Measurements from ENCODE around the gene HRAS.

The HRAS gene

DNA sequence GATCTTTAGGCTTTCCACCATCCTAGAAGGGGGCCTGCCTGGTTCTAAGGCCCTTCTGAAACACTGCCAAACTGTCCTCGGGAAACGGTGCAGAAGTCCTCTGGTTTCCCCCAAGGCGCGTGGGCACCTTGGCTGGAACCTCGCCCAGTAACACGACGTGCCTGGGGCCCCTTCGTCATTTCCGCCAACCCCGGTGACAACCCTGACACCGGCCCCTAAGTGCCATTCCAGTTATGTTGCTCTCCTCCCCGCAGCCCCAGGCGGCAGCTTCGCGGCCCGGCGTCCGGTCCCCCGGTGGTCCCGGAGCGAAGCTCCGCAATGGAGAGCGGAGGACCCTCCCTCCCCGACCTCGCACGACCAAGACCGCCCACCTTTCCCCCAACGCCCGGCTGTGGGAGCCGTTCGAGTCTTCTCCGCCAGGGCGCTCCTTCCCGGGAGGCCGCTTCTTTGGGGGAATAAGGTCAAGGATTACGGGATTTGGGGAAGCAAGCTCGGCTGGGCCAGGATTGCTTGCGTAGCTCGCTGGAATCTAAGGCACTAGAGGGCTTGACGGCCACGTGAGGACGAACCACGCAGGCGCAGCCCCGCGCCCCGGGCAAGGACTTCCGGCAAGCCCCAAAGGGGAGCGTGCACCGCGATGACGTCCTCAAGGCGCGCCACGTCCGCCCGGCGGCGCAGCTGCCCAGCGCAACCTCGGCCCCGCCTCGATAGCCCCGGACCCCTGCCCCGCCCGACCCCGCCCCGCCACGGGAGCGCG, 29.0 kb downstream of the HRAS start:
- Histone ChIP-seq H3K4me1 (ENCODE audit: insufficient read depth, low read length) (peaks cover 6% of the 10 kb centered on the region; the same call in 1 of the 2 replicates), H3K9ac (ENCODE audit: low read depth, low read length) (peak overlapping the region; percentile 96), H3K9me3 (ENCODE audit: control insufficient read depth, insufficient read depth, low read length) (no peaks in the 10 kb centered on the region), H3K36me3 (ENCODE audit: insufficient read depth, low read length) (peaks cover 4% of the 10 kb centered on the region)

- Histone ChIP-seq H3K4me1 (ENCODE audit: insufficient read depth, low read length) (peaks cover 6% of the 10 kb centered on the region; the same call in 1 of the 2 replicates), H3K9ac (ENCODE audit: low read depth, low read length) (peak overlapping the region; percentile 71; the same call in 1 of the 2 replicates)
These were observed 30.4 kb downstream of the HRAS start for GRCh38 chr11:504994-505344.

GRCh38 chr11:504053-504993, 31.1 kb downstream of the HRAS start:
- Histone ChIP-seq H3K4me1 (ENCODE audit: insufficient read depth, low read length) (peaks cover 6% of the 10 kb centered on the region; the same call in 1 of the 2 replicates), H3K9ac (ENCODE audit: low read depth, low read length) (peak overlapping the region; percentile 71), H3K36me3 (ENCODE audit: insufficient read depth, low read length) (peaks cover 4% of the 10 kb centered on the region), H3K9me3 (ENCODE audit: control insufficient read depth, insufficient read depth, low read length) (no peaks in the 10 kb centered on the region)

More at GRCh38 chr11:504994-505344, 30.4 kb downstream of the HRAS start:
- H3K36me3 ChIP-seq (ENCODE audit: insufficient read depth, low read length): peaks cover 4% of the 10 kb centered on the region
- H3K9me3 ChIP-seq (ENCODE audit: control insufficient read depth, insufficient read depth, low read length): no peaks in the 10 kb centered on the region

DNA sequence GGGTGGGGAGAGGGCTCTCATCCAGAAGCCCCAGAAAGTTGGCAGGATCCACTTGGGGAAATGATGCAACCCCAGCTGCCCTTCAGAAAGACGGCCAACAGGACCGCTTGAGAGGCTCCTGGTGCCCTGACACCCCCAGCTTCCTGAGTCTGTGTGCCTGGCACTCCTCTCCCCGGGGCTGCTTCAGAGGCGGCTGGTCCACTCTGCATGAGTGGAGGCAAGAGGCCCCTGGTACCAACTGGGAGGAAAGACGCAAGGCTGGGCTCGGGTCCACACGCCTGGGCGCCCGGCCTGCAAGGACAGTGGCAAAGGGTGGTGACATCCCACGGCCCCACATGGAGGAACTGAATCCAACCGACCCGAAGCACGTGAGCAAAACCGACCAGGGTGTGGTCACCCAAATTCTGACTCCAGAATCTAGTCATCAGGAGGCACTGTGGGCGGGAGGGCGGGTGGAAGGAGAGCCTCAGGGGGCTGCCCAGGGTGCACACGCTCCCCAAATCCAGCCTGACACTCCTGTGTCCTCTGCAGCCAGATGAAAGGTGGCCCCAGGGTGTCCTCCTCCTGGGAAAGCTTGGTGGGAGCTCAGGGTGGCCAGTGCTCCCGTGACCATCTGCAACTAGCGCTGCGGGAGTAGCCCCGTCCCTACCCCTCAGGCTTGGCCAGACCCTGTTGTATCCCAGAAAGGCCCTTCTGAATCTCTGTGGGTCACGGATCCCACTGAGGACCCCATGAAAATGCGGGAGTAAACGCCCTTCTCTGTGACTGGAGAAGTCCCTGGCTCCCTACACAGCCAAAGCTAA, 32.0 kb downstream of the HRAS start:
- Histone ChIP-seq H3K4me1 (ENCODE audit: insufficient read depth, low read length) (peaks cover 6% of the 10 kb centered on the region; the same call in 1 of the 2 replicates), H3K36me3 (ENCODE audit: insufficient read depth, low read length) (no peaks in the 10 kb centered on the region; the same call in 1 of the 2 replicates)

DNA sequence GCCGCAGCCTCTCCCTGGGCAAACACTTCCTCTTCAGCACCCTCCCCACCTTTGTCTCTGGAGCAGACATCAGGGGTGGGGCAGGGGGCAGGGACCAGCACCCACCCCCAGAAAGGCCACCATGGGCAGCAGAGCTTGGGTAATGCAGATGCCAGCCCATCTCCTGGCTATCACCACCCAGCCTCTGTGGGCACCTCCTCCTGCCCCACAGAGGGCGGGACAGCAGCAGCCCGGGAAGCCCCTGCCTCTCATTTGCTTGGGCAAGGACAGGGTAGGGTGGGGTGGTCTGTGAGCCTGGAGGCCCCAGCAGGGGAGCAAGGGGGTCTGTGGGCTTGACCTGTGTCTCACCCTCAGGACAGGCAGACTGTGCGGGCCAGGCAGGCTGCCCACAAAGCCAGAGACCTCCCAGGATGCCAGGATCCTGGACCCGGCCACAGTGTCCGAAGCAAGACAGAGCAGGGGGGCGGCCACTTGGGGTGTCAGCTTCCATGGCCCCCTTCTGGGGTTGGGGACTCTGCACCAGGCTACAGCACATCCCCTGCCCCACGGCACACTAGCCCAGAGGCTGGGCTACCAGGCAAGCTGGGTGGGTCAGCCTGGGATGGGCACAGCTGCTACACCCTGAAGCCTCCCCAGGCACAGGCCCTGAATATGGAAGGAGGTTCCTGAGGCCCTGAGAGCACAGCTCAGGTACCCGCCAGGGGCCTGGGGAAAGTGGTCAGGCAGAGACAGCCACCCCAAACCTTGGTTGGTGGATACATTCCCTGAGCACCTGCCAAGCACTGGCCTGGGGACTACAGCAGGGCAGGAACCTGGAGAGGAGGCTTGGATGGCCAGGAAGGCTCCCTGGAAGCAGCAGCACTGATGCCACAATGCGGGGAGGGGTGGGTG, 32.8 kb downstream of the HRAS start:
- Histone ChIP-seq H3K4me1 (ENCODE audit: insufficient read depth, low read length) (peaks cover 6% of the 10 kb centered on the region; the same call in 1 of the 2 replicates), H3K9me3 (ENCODE audit: control insufficient read depth, insufficient read depth, low read length) (no peaks in the 10 kb centered on the region), H3K9ac (ENCODE audit: low read depth, low read length) (no peak overlapping the region), H3K36me3 (ENCODE audit: insufficient read depth, low read length) (peaks cover 2% of the 10 kb centered on the region; the same call in 1 of the 2 replicates)

More for the DNA sequence above, 32.0 kb downstream of the HRAS start:
- H3K9ac ChIP-seq (ENCODE audit: low read depth, low read length): peak overlapping the region; percentile 71; the same call in 1 of the 2 replicates
- no peaks in the 10 kb centered on the region for H3K9me3 ChIP-seq (ENCODE audit: control insufficient read depth, insufficient read depth, low read length)

GRCh38 chr11:501683-502287, 33.6 kb downstream of the HRAS start:
- Histone ChIP-seq H3K36me3 (ENCODE audit: insufficient read depth, low read length) (peaks cover 10% of the 10 kb centered on the region), H3K9me3 (ENCODE audit: control insufficient read depth, insufficient read depth, low read length) (no peaks in the 10 kb centered on the region), H3K9ac (ENCODE audit: low read depth, low read length) (no peak overlapping the region), H3K4me1 (ENCODE audit: insufficient read depth, low read length) (peaks cover 6% of the 10 kb centered on the region; the same call in 1 of the 2 replicates)

GRCh38 chr11:501001-501682, 34.2 kb downstream of the HRAS start:
- Histone ChIP-seq H3K9me3 (ENCODE audit: control insufficient read depth, insufficient read depth, low read length) (no peaks in the 10 kb centered on the region), H3K36me3 (ENCODE audit: insufficient read depth, low read length) (peaks cover 10% of the 10 kb centered on the region), H3K4me1 (ENCODE audit: insufficient read depth, low read length) (peaks cover 6% of the 10 kb centered on the region; the same call in 1 of the 2 replicates), H3K9ac (ENCODE audit: low read depth, low read length) (no peak overlapping the region)

- Histone ChIP-seq H3K9ac (ENCODE audit: low read depth, low read length) (no peak overlapping the region), H3K36me3 (ENCODE audit: insufficient read depth, low read length) (peaks cover 10% of the 10 kb centered on the region), H3K4me1 (ENCODE audit: insufficient read depth, low read length) (no peaks in the 10 kb centered on the region), H3K9me3 (ENCODE audit: control insufficient read depth, insufficient read depth, low read length) (no peaks in the 10 kb centered on the region)
These were observed 35.9 kb downstream of the HRAS start for GRCh38 chr11:499201-500076.

- H3K36me3 ChIP-seq (ENCODE audit: insufficient read depth, low read length): peaks cover 10% of the 10 kb centered on the region
- no peaks in the 10 kb centered on the region for H3K9me3 ChIP-seq (ENCODE audit: control insufficient read depth, insufficient read depth, low read length)
- H3K4me1 ChIP-seq (ENCODE audit: insufficient read depth, low read length): no peaks in the 10 kb centered on the region
- H3K9ac ChIP-seq (ENCODE audit: low read depth, low read length): no peak overlapping the region
These were observed 36.8 kb downstream of the HRAS start for GRCh38 chr11:498297-499181.

GRCh38 chr11:497565-498296, 37.6 kb downstream of the HRAS start:
- H3K9ac ChIP-seq (ENCODE audit: low read depth, low read length): no peak overlapping the region
- no peaks in the 10 kb centered on the region for H3K9me3 ChIP-seq (ENCODE audit: control insufficient read depth, insufficient read depth, low read length)
- H3K36me3 ChIP-seq (ENCODE audit: insufficient read depth, low read length): peaks cover 10% of the 10 kb centered on the region
- H3K4me1 ChIP-seq (ENCODE audit: insufficient read depth, low read length): no peaks in the 10 kb centered on the region

Measured in ES-I3 (cell line).